Common myeloid progenitor, CD34-positive (primary cell): ENCODE measurements around the gene GAP43.

Source experiments
- CTCF ChIA-PET: fragments of 350-600 bp; sonication (Branson Sonifier 250); formaldehyde crosslinking; loops from one replicate; lab custom pipeline; 2021; ENCODE audit warnings: antibody characterized with exemption; lab: Charles Lee
- POLR2A ChIA-PET: fragments of 350-600 bp; sonication (Branson Sonifier 250); formaldehyde crosslinking; loops from one replicate; lab custom pipeline; 2021; ENCODE audit warnings: antibody characterized with exemption; lab: Charles Lee
- DNase-seq, 3 donors: peaks; one replicate each; pipeline versions ENCODE4 v3.0.0 to v3.0.0-alpha.2; 2013
- H3K27ac ChIP-seq, 2 experiments: 1 replicate in 1 of 2; 2 replicates in 1 of 2; pipeline ENCODE4 v1.7.0; 2013; ENCODE audit warnings: inconsistent platforms in 2 of 2, low read length in 2 of 2, mild to moderate bottlenecking in 2 of 2, low read depth in 1 of 2, moderate library complexity in 1 of 2; ENCODE audit not compliant: severe bottlenecking in 2 of 2, insufficient read depth in 1 of 2, poor library complexity in 1 of 2
- H3K27me3 ChIP-seq, 5 experiments: replicated peaks in 2 of 5; 1 replicate in 3 of 5; 2 replicates in 2 of 5; pipeline versions ENCODE4 v1.6.1 to v1.7.0; 2013; ENCODE audit warnings: low read length in 4 of 5, mild to moderate bottlenecking in 2 of 5, moderate library complexity in 2 of 5, inconsistent platforms in 1 of 5; ENCODE audit not compliant: insufficient read depth in 5 of 5, control insufficient read depth in 4 of 5
- H3K36me3 ChIP-seq, 4 experiments: 1 replicate in 2 of 4; 2 replicates in 2 of 4; pipeline versions ENCODE4 v1.6.1 to v1.7.0; 2013; ENCODE audit warnings: low read length in 3 of 4, control low read depth in 1 of 4, mild to moderate bottlenecking in 1 of 4; ENCODE audit not compliant: control insufficient read depth in 4 of 4, insufficient read depth in 4 of 4
- H3K4me1 ChIP-seq, 4 experiments: 1 replicate in 3 of 4; 2 replicates in 1 of 4; pipeline versions ENCODE4 v1.6.1 to v1.7.1; 2013; ENCODE audit warnings: low read length in 3 of 4, mild to moderate bottlenecking in 3 of 4, control low read depth in 1 of 4, inconsistent platforms in 1 of 4, moderate library complexity in 1 of 4; ENCODE audit not compliant: control insufficient read depth in 4 of 4, insufficient read depth in 4 of 4; ENCODE audit errors: control extremely low read depth in 1 of 4
- H3K4me3 ChIP-seq, 7 experiments: 1 replicate in 4 of 7; 2 replicates in 3 of 7; pipeline versions ENCODE4 v1.5.1 to v1.7.0; 2013; ENCODE audit warnings: mild to moderate bottlenecking in 7 of 7, low read length in 6 of 7, moderate library complexity in 6 of 7, inconsistent platforms in 2 of 7, low read depth in 2 of 7, control low read depth in 1 of 7; ENCODE audit not compliant: insufficient read depth in 4 of 7, control insufficient read depth in 1 of 7; ENCODE audit errors: extremely low read depth in 1 of 7
- H3K9me3 ChIP-seq, 5 experiments: 1 replicate in 4 of 5; 2 replicates in 1 of 5; pipeline versions ENCODE4 v1.6.1 to v1.7.1; 2013; ENCODE audit warnings: low read length in 4 of 5, mild to moderate bottlenecking in 2 of 5, inconsistent platforms in 1 of 5, low read depth in 1 of 5, moderate library complexity in 1 of 5; ENCODE audit not compliant: control insufficient read depth in 4 of 5, insufficient read depth in 2 of 5; ENCODE audit errors: control extremely low read depth in 1 of 5
- WGBS: methylation state at CpG from one replicate; pipeline ENCODE4 v1.1.5; 2013; ENCODE audit not compliant: insufficient coverage; 5-methylcytosine and 5-hydroxymethylcytosine counted together

The GAP43 gene

DNA sequence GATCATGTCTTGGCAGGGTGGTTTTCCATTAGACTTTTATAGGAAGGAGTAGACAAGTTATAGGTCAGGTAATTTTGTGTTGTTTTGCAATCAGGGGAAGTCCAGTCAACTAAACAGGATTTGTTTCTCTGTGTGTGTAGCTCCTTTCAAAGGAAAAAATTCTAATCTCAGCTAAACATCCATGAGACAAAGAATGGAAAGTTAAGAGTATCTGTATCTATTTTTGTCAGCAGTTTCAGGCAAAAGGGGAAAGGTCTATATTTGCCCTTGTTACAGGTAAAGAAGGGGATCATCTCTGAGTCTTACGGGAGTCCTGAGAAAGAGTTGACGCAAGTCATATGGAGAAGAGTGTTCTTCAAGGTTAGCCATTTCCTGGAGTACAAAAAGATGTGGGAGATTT lies 79.3 kb downstream of the GAP43 start:
- no peaks in the 10 kb centered on the region for H3K4me1 ChIP-seq
- WGBS, result 100% methylated on average over 2 of the region's 2 CpGs
- DNase-seq, result no peak
- POLR2A ChIA-PET, result no interaction called here
- no peak overlapping the region for H3K4me3 ChIP-seq
- H3K36me3 ChIP-seq, result no peaks in the 10 kb centered on the region
- H3K27ac ChIP-seq, result no peak overlapping the region
- peaks cover 0 to 15% (median 0%) of the 10 kb centered on the region in 5 experiments for H3K27me3 ChIP-seq
- peaks cover 0 to 3% (median 0%) of the 10 kb centered on the region in 5 experiments for H3K9me3 ChIP-seq
- CTCF ChIA-PET, result no interaction called here

DNA sequence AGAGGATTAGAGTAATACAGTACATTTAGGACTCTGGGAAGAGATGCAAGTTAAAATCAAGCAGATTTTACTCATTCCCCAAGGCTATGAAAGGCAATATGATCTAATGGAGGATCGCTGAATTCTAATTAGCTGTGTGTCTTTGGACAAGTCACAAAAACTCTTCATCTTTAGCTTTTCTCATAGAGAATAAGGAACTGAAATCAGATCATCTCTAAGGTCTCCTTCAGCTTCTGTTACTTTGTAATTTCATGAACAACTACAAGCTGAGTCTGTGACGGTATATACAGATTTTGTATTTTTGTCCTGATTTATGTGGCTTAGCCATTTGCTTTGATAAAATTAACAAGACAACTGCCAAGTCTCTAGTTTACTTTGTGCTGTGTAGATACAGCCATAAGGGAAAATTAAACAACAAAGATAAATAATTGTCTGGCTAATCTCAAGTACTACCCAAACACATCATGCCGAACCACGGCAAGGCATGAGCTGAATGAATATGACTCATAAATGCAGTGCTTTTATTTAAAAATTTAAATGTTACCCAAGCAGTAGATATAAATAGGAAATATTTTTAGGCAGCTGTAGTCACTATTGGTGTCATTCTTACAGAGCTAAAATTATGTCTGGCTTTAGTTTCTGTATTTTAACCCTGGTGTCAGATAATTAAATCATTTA lies 81.5 kb downstream of the GAP43 start:
- no CpG with 5 or more reads among the region's 4 CpGs for WGBS
- Histone ChIP-seq H3K9me3 (peaks cover 0 to 3% (median 0%) of the 10 kb centered on the region in 5 experiments), H3K4me3 (no peak overlapping the region), H3K27ac (no peak overlapping the region), H3K36me3 (no peaks in the 10 kb centered on the region), H3K27me3 (peaks cover 0 to 11% (median 3%) of the 10 kb centered on the region in 5 experiments), H3K4me1 (no peaks in the 10 kb centered on the region)
- ChIA-PET POLR2A (no interaction called here), CTCF (interaction anchor here (0.6 to 1.4 kb wide), 5 partner anchors 13 to 492 kb away, joined by 3 to 4 read pairs (median 3); no protein-coding TSS in a partner anchor)
- DNase-seq, result no peak

DNA sequence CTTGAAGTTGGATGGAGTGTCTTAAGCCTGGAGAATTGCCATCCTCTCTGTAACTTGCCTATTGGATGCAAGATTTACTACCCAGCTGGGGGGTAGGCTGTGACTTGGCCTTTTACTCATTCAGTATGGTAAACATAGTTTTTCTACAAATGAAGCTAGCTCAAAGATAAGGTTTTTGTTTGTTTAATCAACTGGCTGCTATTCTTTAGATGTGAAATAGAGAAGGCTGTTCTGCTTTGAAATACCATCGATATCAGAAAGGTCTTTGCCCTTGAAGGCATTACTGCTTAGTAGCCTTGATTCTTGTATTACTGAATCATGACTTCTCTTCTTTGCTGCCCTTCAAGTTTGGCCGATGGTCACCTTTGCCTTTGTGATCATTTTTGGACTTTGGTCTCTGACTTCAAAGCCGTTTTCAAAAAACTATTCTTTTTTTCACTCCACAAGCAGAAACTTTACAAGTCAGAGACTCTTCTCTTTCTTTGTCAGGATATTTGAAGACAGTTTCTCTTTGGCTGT lies 83.1 kb downstream of the GAP43 start:
- H3K4me3 ChIP-seq, result no peak overlapping the region
- H3K9me3 ChIP-seq, result peaks cover 0 to 3% (median 0%) of the 10 kb centered on the region in 5 experiments
- no peak for DNase-seq
- H3K4me1 ChIP-seq, result no peaks in the 10 kb centered on the region
- peaks cover 0 to 14% (median 3%) of the 10 kb centered on the region in 5 experiments for H3K27me3 ChIP-seq
- CTCF ChIA-PET, result no interaction called here
- POLR2A ChIA-PET, result no interaction called here
- no peak overlapping the region for H3K27ac ChIP-seq
- 90% methylated on average over 2 of the region's 3 CpGs for WGBS
- H3K36me3 ChIP-seq, result no peaks in the 10 kb centered on the region

DNA sequence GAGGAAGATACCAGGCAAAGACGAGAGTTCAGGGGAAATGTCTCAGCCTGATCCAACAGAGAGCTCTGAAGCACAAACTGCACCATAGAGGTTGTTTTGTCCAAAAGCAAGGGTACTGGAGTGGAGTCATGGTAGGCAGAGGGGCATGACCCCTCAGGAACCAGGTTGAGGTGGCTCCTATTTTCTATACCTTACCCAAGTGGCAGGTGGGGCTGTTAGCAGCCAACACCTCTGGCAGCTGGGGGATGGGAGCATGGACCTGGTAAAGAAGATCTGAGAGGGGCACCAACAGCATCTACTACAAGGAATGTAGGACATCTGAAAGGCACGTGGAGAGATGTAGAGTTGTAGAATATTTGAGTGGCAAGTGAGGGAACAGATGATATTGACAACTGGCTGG lies 85.2 kb downstream of the GAP43 start:
- ChIA-PET CTCF (interaction anchor here (1.0 kb wide), 1 partner anchor 15 kb away, joined by 4 read pairs; no protein-coding TSS in a partner anchor), POLR2A (no interaction called here)
- Histone ChIP-seq H3K9me3 (no peaks in the 10 kb centered on the region), H3K36me3 (no peaks in the 10 kb centered on the region), H3K4me1 (no peaks in the 10 kb centered on the region), H3K27ac (no peak overlapping the region), H3K27me3 (peaks cover 0 to 15% (median 3%) of the 10 kb centered on the region in 5 experiments), H3K4me3 (no peak overlapping the region)
- DNase-seq, result no peak
- no CpG with 5 or more reads among the region's 2 CpGs for WGBS

DNA sequence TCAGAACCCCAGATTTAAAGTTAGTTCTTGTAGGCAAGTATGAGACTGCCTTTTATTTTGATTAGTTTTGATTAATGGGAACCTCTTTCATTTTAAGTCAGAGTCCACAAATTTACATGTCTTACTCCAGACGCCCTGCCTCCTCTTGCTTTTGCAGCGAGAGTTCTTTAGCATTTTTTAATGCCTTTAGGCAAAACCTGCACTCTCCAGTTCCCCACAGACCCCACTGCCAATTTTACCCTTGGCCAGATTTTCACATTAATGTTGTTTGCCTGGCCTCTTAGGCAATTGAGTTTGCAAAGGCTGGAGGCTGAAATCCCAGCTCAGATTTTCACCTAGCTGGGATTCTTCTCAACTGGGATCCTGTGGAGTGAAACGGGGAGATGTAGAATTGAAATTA lies 85.8 kb downstream of the GAP43 start:
- 100% methylated on average over 2 of the region's 3 CpGs for WGBS
- Histone ChIP-seq H3K9me3 (no peaks in the 10 kb centered on the region), H3K36me3 (no peaks in the 10 kb centered on the region), H3K27ac (no peak overlapping the region), H3K27me3 (peaks cover 0 to 15% (median 3%) of the 10 kb centered on the region in 5 experiments), H3K4me1 (no peaks in the 10 kb centered on the region), H3K4me3 (no peak overlapping the region)
- no peak for DNase-seq
- CTCF ChIA-PET, result no interaction called here
- POLR2A ChIA-PET, result no interaction called here

DNA sequence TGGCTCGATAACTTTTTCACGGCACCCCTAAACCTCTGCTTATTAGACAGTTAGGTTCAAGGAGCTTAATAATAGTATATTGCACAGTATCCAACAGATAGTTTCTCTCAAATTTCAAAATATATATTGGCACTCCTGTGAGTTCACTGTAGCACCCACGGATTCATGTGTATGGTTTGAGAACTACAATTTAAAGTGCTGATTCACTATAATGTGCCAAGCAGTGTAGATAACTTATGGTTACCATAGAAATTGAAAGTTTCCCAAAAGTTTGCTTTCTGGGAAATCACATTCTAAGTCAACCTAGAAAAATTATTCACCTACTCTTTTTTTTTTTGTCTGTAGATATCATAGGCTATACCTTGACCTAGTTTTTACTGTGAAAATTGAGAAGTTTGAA lies 86.6 kb downstream of the GAP43 start:
- ChIA-PET POLR2A (no interaction called here), CTCF (no interaction called here)
- no CpG with 5 or more reads among the region's 3 CpGs for WGBS

DNA sequence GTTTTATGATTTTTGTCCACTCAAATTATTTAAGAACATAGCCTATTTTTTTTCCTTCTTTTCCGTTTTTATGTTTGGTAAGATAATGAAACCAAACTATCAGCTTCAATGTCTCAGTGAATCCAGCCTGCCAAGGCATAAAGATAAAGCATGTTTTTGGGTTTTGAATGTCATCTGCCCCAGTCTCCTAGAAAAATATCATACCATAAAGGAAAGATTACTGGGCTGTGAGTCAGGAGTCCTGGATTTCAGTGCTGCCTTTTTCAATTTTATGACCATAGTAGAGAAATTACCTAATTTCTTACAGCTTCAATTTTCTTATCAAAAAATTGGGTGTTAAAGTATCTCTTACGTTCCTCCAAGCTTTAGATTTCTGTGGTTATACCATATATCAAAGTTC lies 87.5 kb downstream of the GAP43 start:
- no peaks in the 10 kb centered on the region for H3K4me1 ChIP-seq
- no peaks in the 10 kb centered on the region for H3K36me3 ChIP-seq
- no CpG with 5 or more reads among the region's 2 CpGs for WGBS
- no peak overlapping the region for H3K27ac ChIP-seq
- DNase-seq, result no peak
- ChIA-PET CTCF (interaction anchor here (1.2 kb wide), 1 partner anchor 493 kb away, joined by 3 read pairs; no protein-coding TSS in a partner anchor), POLR2A (no interaction called here)
- no peaks in the 10 kb centered on the region for H3K9me3 ChIP-seq
- peaks cover 0 to 17% (median 4%) of the 10 kb centered on the region in 5 experiments for H3K27me3 ChIP-seq
- no peak overlapping the region for H3K4me3 ChIP-seq

More for the DNA sequence above, 86.6 kb downstream of the GAP43 start:
- DNase-seq, result no peak
- peaks cover 0 to 17% (median 3%) of the 10 kb centered on the region in 5 experiments for H3K27me3 ChIP-seq
- H3K4me1 ChIP-seq, result no peaks in the 10 kb centered on the region
- H3K9me3 ChIP-seq, result no peaks in the 10 kb centered on the region
- H3K36me3 ChIP-seq, result no peaks in the 10 kb centered on the region
- no peak overlapping the region for H3K27ac ChIP-seq
- H3K4me3 ChIP-seq, result no peak overlapping the region
